AML-193 (cell line): Measurements from ENCODE around the gene IP6K2.
"Not testable (repeated sequence)": the region's sequence is repeated elsewhere in the genome, so short reads cannot be mapped to it uniquely, and the experiment has no call there.

ENCODE experiments used
- DNase-seq, 2 experiments: peaks; one replicate each; lab custom pipeline; 2025; lab: John Stamatoyannopoulos, UW

The IP6K2 gene, protein sequence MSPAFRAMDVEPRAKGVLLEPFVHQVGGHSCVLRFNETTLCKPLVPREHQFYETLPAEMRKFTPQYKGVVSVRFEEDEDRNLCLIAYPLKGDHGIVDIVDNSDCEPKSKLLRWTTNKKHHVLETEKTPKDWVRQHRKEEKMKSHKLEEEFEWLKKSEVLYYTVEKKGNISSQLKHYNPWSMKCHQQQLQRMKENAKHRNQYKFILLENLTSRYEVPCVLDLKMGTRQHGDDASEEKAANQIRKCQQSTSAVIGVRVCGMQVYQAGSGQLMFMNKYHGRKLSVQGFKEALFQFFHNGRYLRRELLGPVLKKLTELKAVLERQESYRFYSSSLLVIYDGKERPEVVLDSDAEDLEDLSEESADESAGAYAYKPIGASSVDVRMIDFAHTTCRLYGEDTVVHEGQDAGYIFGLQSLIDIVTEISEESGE

GRCh38 chr3:48716982-48717746 is at the start of gene IP6K2:
Gene IP6K2, minus strand, starts transcription at chr3:48717221. Its CDS starts 21,930 bp downstream, at chr3:48695291.
- DNase-seq: peak; percentile 99 to 100

GRCh38 chr3:48765376-48765775 is 48.4 kb upstream of the IP6K2 start:
- peak in 1 of 2 experiments; percentile 8 for DNase-seq

DNA sequence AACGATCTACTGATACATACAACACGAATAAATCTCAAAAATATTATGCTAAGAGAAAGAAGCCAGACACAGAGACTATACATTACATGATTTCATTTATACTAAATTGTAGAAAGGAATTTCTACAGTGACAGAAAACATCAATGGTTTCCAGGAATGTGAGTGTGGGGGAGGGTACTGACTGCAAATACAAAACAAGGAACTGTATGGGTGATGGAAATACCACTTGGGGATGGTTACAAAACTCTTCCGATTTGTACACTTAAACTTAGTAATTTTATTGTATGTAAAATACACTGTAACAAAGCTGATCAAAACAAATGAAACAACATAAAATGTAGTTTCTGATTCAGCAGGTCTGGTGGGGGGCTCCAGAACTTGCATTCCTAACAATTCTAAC is 45.8 kb upstream of the IP6K2 start:
- DNase-seq: no peak

- DNase-seq: not testable (repeated sequence)
Measured at GRCh38 chr3:48759991-48760540, 43.0 kb upstream of the IP6K2 start.

DNA sequence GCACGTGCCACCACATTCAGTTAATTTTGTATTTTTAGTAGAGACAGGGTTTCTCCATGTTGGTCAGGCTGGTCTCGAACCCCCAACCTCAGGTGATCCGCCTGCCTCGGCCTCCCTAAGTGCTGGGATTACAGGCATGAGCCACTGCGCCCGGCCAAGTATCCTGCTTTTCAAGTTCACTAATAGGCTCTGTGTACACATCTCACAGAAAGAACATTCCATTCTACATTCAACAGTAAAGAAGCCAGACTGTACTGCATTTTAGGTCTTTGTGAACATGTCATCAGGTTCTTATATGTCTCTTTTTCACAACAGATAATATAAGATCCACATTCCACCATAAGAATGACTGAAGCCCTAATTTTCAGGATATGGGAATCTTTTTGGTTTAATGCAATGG is 42.5 kb upstream of the IP6K2 start:
- DNase-seq: not testable (repeated sequence)

- DNase-seq: no peak
Measured at GRCh38 chr3:48759071-48759470, 42.0 kb upstream of the IP6K2 start.

GRCh38 chr3:48756640-48757039 is 39.6 kb upstream of the IP6K2 start:
- DNase-seq: no peak

- DNase-seq: no peak
Measured at GRCh38 chr3:48750856-48751255, 33.8 kb upstream of the IP6K2 start.

DNA sequence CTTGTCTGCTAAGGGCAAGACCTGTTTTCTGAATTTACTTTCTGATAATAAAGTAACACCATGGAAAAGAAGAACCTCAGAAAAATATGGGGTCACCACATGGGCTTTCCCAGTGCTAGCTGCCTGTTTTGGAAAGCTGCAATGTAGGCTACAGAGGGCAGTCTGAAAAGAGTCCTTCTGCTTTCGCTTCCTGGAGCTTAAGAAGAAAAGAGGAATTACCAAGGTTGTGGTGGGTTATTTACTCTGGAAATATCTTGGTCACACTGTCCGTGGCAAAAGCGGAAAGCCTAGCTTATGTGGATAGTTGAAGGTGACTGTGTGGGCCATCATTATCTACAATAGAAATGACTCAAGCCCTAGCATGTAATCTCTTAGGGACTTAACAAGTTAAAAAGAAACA is 31.7 kb upstream of the IP6K2 start:
- no peak for DNase-seq

- no peak for DNase-seq
Measured at GRCh38 chr3:48747706-48748105, 30.7 kb upstream of the IP6K2 start.

GRCh38 chr3:48747015-48747615 is 30.1 kb upstream of the IP6K2 start:
- DNase-seq: no peak

- no peak for DNase-seq
Measured at GRCh38 chr3:48743773-48744172, 26.8 kb upstream of the IP6K2 start.

- DNase-seq: not testable (repeated sequence)
Measured at GRCh38 chr3:48741226-48741625, 24.2 kb upstream of the IP6K2 start.

GRCh38 chr3:48739955-48740823 is 23.2 kb upstream of the IP6K2 start:
- DNase-seq: peak; percentile 12 to 40

GRCh38 chr3:48739617-48739954 is 22.6 kb upstream of the IP6K2 start:
- DNase-seq: no peak

DNA sequence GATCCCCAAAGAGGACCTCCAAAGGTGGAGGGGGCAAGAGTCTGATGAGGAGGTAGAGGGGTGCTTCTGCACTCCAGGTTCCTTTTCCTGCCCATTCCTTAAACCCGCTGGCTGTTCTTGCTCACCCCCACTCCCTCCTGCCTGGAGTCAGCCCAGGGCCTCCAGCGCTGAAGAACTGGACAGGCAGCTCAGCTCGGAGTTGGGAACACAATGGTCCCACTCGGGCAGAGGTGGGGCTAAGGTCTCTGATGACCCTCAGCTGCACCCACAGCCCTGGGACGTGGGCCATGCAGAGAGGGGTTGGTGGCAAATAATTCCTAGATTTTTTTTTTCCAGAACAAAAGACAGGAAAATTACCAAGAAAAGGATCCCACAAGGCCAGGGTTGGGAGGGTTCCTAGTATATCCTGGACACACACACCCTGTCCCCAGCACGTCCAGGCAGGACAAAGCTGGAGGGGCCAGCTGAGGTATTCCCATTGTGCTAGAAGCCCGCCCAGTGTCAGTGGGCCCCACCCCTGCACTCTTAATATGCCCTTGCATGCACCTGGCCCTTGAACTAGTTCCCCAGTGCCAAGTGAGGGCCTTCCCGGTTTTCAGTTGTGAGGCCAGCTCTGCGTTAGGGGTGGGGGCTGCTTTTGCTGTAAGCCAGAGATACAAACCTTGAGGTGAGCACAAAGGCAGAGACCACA is 22.1 kb upstream of the IP6K2 start:
- no peak for DNase-seq

GRCh38 chr3:48738144-48738536 is 21.1 kb upstream of the IP6K2 start:
- no peak for DNase-seq

DNA sequence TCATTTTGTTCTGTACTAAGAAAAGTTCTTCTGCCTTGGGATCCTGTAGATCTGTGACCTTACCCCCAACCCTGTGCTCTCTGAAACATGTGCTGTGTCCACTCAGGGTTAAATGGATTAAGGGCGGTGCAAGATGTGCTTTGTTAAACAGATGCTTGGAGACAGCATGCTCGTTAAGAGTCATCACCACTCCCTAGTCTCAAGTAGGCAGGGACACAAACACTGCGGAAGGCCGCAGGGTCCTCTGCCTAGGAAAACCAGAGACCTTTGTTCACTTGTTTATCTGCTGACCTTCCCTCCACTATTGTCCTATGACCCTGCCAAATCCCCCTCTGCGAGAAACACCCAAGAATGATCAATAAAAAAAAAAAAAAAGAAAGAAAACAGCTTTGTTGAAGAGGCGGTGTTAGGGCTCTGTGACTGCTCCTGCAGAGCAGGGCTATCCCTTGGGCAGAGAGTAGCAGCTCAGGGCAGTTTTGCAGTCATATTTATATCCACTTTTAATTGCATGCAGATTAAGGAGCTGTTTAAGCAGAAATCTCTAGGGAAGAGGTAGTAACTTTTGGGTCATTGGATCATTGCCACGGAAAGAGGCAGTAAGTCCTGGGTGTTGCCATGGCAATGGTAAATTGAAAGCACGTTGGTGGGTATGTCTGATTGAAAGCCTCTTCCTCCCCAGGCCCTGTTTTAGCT is 18.2 kb upstream of the IP6K2 start:
- not testable (repeated sequence) for DNase-seq

DNA sequence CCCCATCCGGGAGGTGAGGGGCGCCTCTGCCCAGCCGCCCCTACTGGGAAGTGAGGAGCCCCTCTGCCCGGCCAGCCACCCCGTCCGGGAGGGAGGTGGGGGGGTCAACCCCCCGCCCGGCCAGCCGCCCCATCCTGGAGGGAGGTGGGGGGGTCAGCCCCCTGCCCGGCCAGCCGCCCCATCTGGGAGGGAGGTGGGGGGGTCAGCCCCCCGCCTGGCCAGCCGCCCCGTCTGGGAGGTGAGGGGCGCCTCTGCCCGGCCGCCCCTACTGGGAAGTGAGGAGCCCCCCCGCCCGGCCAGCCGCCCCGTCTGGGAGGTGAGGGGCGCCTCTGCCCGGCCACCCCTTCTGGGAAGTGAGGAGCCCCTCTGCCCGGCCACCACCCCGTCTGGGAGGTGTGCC is 17.5 kb upstream of the IP6K2 start:
- not testable (repeated sequence) for DNase-seq
